HepG2 (cell line): Measurements from ENCODE around the gene PTPN5. TPM values are rescaled to one million over a fixed set of nuclear protein-coding genes. Genes with fewer than 3 reads are reported as not detected.
"Not testable (repeated sequence)": the region's sequence is repeated elsewhere in the genome, so short reads cannot be mapped to it uniquely, and the experiment has no call there.

Experiments used
- ATAC-seq: fragments of 200-7000 bp; cut with Tn5 transposase; 3 replicates; pipeline ENCODE4 v1.9.1; 2020; ENCODE audit warnings: mild to moderate bottlenecking, moderate library complexity
- BruUV-seq: library from RNA; stranded (reverse); fragments of 400-500 nt; replicated peaks from 2 replicates; lab custom pipeline; 2021; lab: Mats Ljungman, UMichigan
- CTCF ChIA-PET: fragments of 300-600 bp; formaldehyde crosslinking; extraction: SDS; loops from one replicate; lab custom pipeline; 2021; ENCODE audit warnings: low total read pairs, inconsistent platforms, low intra/inter-chr PET ratio; lab: Yijun Ruan, JAX
- POLR2A ChIA-PET: fragments of 350-600 bp; sonication (Branson Sonifier 250); formaldehyde crosslinking; loops from one replicate; lab custom pipeline; 2020; ENCODE audit warnings: antibody characterized with exemption, inconsistent platforms; lab: Yijun Ruan, JAX
- DNase-seq: peaks from one replicate; pipeline ENCODE4 v3.0.0-alpha.2; 2015; ENCODE audit warnings: low spot score
- FAIRE-seq: peaks from 3 replicates; lab custom pipeline; 2011; peaks lifted over from hg19 to GRCh38; lab: Jason Lieb, UNC
- H2AFZ ChIP-seq: one replicate; pipeline ENCODE4 v1.6.1; 2011; ENCODE audit warnings: low read length, inconsistent platforms
- H3K27ac ChIP-seq: fragments of 300-600 bp; 3 replicates; pipeline ENCODE4 v1.8.0; 2011; ENCODE audit warnings: mixed run types, mild to moderate bottlenecking, mixed read lengths, low read length, inconsistent platforms; ENCODE audit not compliant: insufficient read depth; ENCODE audit errors: extremely low read length
- H3K27me3 ChIP-seq, 2 experiments: fragments of 200-600 bp in 1 of 2; 2 replicates in 1 of 2; 3 replicates in 1 of 2; pipeline versions ENCODE4 v1.6.0 to v1.8.0; 2011; ENCODE audit warnings: low read length in 2 of 2, mild to moderate bottlenecking in 2 of 2, moderate library complexity in 2 of 2, inconsistent platforms in 1 of 2; ENCODE audit not compliant: insufficient read depth in 2 of 2, control insufficient read depth in 1 of 2
- H3K36me3 ChIP-seq, 2 experiments: fragments of 200-600 bp in 1 of 2; replicated peaks in 1 of 2; 2 replicates in 1 of 2; 3 replicates in 1 of 2; pipeline versions ENCODE4 v1.5.1 to v1.8.0; 2011; ENCODE audit warnings: low read length in 2 of 2, inconsistent platforms in 1 of 2; ENCODE audit not compliant: insufficient read depth in 2 of 2, control insufficient read depth in 1 of 2
- H3K4me1 ChIP-seq: 2 replicates; pipeline ENCODE4 v1.5.1; 2012; ENCODE audit warnings: low read length, inconsistent platforms; ENCODE audit not compliant: insufficient read depth
- H3K4me2 ChIP-seq: 2 replicates; pipeline ENCODE4 v1.6.0; 2011; ENCODE audit warnings: low read depth, low read length, inconsistent platforms
- H3K4me3 ChIP-seq, 3 experiments: fragments of 200-600 bp in 1 of 3; sonication (generic), shearing (Covaris generic) in 1 of 3; replicated peaks in 1 of 3; 2 replicates each; pipeline ENCODE4 v1.5.1; 2011 to 2016; ENCODE audit warnings: low read length in 3 of 3, inconsistent platforms in 2 of 3, low read depth in 2 of 3, mild to moderate bottlenecking in 2 of 3, control low read depth in 1 of 3, mixed read lengths in 1 of 3; ENCODE audit not compliant: insufficient read depth in 1 of 3
- H3K79me2 ChIP-seq: one replicate; pipeline ENCODE4 v1.6.1; 2011; ENCODE audit warnings: low read length, inconsistent platforms; ENCODE audit not compliant: insufficient read depth
- H3K9ac ChIP-seq: 2 replicates; pipeline ENCODE4 v1.6.0; 2011; ENCODE audit warnings: mild to moderate bottlenecking, low read depth, low read length, inconsistent platforms; ENCODE audit not compliant: insufficient read depth
- H3K9me3 ChIP-seq: 2 replicates; pipeline ENCODE4 v1.5.1; 2012; ENCODE audit warnings: mild to moderate bottlenecking, low read length
- H4K20me1 ChIP-seq: 2 replicates; pipeline ENCODE4 v1.6.0; 2011; ENCODE audit warnings: inconsistent platforms, mild to moderate bottlenecking, low read length, moderate library complexity; ENCODE audit not compliant: insufficient read depth
- ELK4 ChIP-seq: sonication (generic); formaldehyde crosslinking; IDR thresholded peaks from 2 replicates; pipeline ENCODE4 v1.9.0; 2021; ENCODE audit warnings: missing genetic modification reagents, borderline replicate concordance
- GATA4 ChIP-seq: sonication (generic); IDR thresholded peaks from 2 replicates; pipeline ENCODE4 v1.6.1; 2016; ENCODE audit warnings: antibody characterized with exemption, low read depth, borderline replicate concordance
- HMGXB4 ChIP-seq, 2 experiments: sonication (generic) in 1 of 2; formaldehyde crosslinking in 1 of 2; IDR thresholded peaks; 2 replicates each; pipeline versions ENCODE4 v1.4.0 to v1.6.1; 2018 to 2020; ENCODE audit warnings: missing genetic modification reagents in 2 of 2, borderline replicate concordance in 1 of 2, low read depth in 1 of 2, mild to moderate bottlenecking in 1 of 2, missing biosample characterization in 1 of 2
- MIXL1 ChIP-seq: IDR thresholded peaks from 2 replicates; pipeline ENCODE4 v1.6.1; 2016
- PHF20 ChIP-seq: sonication (generic); formaldehyde crosslinking; IDR thresholded peaks from 2 replicates; pipeline ENCODE4 v1.5.0; 2020; ENCODE audit warnings: mild to moderate bottlenecking, missing genetic modification reagents
- SP1 ChIP-seq, 2 experiments: fragments of 450-650 bp in 1 of 2; sonication (generic) in 1 of 2; formaldehyde crosslinking in 1 of 2; IDR thresholded peaks; 2 replicates each; pipeline versions ENCODE4 v1.4.0 to v1.6.1; 2016 to 2020; ENCODE audit warnings: missing genetic modification reagents in 1 of 2
- ZNF747 ChIP-seq: sonication (generic); formaldehyde crosslinking; IDR thresholded peaks from 2 replicates; pipeline ENCODE4 v1.8.1; 2023; ENCODE audit warnings: missing genetic modification reagents, mild to moderate bottlenecking, borderline replicate concordance
- WGBS: methylation state at CpG from one replicate; pipeline ENCODE4 v1.1.6; 2017; ENCODE audit warnings: low lambda C conversion rate; 5-methylcytosine and 5-hydroxymethylcytosine counted together
- in situ Hi-C: cut with HindIII; loops from 2 replicates; pipeline ENCODE4 v1.10.0; 2017; ENCODE audit warnings: low pct_unique_long_range_greater_than_20kb; ENCODE audit not compliant: extremely low pct_ligation_motif_present
- intact Hi-C: fragments of 100-400 bp; cut with micrococcal nuclease; formaldehyde crosslinking; loops from one replicate; pipeline ENCODE4 v1.10.0; 2022; ENCODE audit not compliant: unreplicated experiment
- polyA plus RNA-seq, 8 experiments: library from polyadenylated mRNA; depleted of rRNA in 3 of 8; stranded (reverse) in 7 of 8; unstranded in 1 of 8; fragments of >200 nt; fragmentation: Illumina TruSeq in 4 of 8; extraction: Trizol in 4 of 8; gene quantifications; 2 replicates each; pipeline versions ENCODE4 v1.2.1 to v1.2.3, GENCODE V29; 2011 to 2016; ENCODE audit warnings: low read depth in 4 of 8, missing spikeins in 1 of 8, mixed read lengths in 1 of 8; ENCODE audit not compliant: insufficient read depth in 1 of 8
- total RNA-seq, 5 experiments: library from RNA; depleted of rRNA; stranded (reverse); fragments of >200 nt; fragmentation: Illumina TruSeq; extraction: Trizol; gene quantifications; 2 replicates each; pipeline ENCODE4 v1.2.3, GENCODE V29; 2016; ENCODE audit warnings: low read depth in 1 of 5

PTPN5 gene
- total and polyA plus RNA-seq, 2 of the 13 experiments (the other 11 are each of a cell fraction or from before 2014, with no cell fraction given): not detected

- TF ChIP-seq HMGXB4 (CRISPR knock-in tag; IDR thresholded peaks at IDR 0.05; ENCODE audit: borderline replicate concordance in 1 of 2, low read depth in 1 of 2): no peak
- TF ChIP-seq ZNF747 (CRISPR knock-in tag): no peak
- TF ChIP-seq PHF20 (CRISPR knock-in tag): no peak
- no peak for TF ChIP-seq ELK4 (CRISPR knock-in tag)
- no peak for TF ChIP-seq GATA4
These were observed 44.8 kb upstream of the PTPN5 start (continued) for GRCh38 chr11:18836417-18836816.

- no peak for DNase-seq
- ChIA-PET CTCF (no interaction called here), POLR2A (no interaction called here)
- Histone ChIP-seq H2AFZ (no peak overlapping the region), H3K27ac (no peak overlapping the region), H3K4me3 (no peak overlapping the region), H4K20me1 (no peaks in the 10 kb centered on the region), H3K4me2 (no peak overlapping the region), H3K4me1 (no peaks in the 10 kb centered on the region), H3K9me3 (no peaks in the 10 kb centered on the region), H3K36me3 (no peaks in the 10 kb centered on the region), H3K9ac (no peak overlapping the region), H3K27me3 (peaks cover 0 to 4% of the 10 kb centered on the region in 2 experiments; a peak in 1 of 5 replicates), H3K79me2 (no peaks in the 10 kb centered on the region)
- WGBS: 10% methylated on average over 2 of the region's 5 CpGs
- intact Hi-C loops: no loop called here
- FAIRE-seq: no peak
- BruUV-seq: no TSS peak
- in situ Hi-C loops: no loop called here
- no peak for ATAC-seq
- TF ChIP-seq MIXL1: no peak
- no peak for TF ChIP-seq SP1 (IDR thresholded peaks at IDR 0.05)
- no peak for TF ChIP-seq SP1 (CRISPR knock-in tag; IDR thresholded peaks at IDR 0.05)
These were observed 43.3 kb upstream of the PTPN5 start for GRCh38 chr11:18834754-18835466.

GRCh38 chr11:18820160-18820559 lies 28.6 kb upstream of the PTPN5 start:
- in situ Hi-C loops, CTCF ChIA-PET, BruUV-seq, H3K4me1 ChIP-seq, ATAC-seq, intact Hi-C loops, H3K79me2 ChIP-seq, DNase-seq, H3K27ac ChIP-seq, H3K4me2 ChIP-seq, H3K36me3 ChIP-seq, H3K27me3 ChIP-seq, POLR2A ChIA-PET, H4K20me1 ChIP-seq, H3K9ac ChIP-seq, H3K9me3 ChIP-seq, FAIRE-seq, H2AFZ ChIP-seq, H3K4me3 ChIP-seq: not testable (repeated sequence)
- WGBS: 0% methylated on average over 1 of the region's 1 CpG
